ENCODE results near the gene ARHGAP44.
A peak's percentile ranks its signal among the peaks of the same experiment; 100 is the strongest.
"Not testable (repeated sequence)": the region's sequence is repeated elsewhere in the genome, so short reads cannot be mapped to it uniquely, and the experiment has no call there.

ARHGAP44 gene

GRCh38 chr17:12973496-12974004, 184.3 kb downstream of the ARHGAP44 start:
- peak overlapping the region; percentile 48 for H3K4me3 ChIP-seq (ENCODE audit: low read depth, low read length)
- ChIA-PET CTCF (interaction anchor here (1.3 kb wide), 1 partner anchor 12 kb away, joined by 5 read pairs; no protein-coding TSS in a partner anchor), POLR2A (no interaction called here)
- DNase-seq (ENCODE audit: low read depth, low spot score), result no peak
- TF ChIP-seq CTCF (IDR thresholded peaks at IDR 0.05; ENCODE audit: insufficient read depth, low read length, missing control alignments), result no peak

- H3K4me3 ChIP-seq (ENCODE audit: low read depth, low read length), result peak overlapping the region; percentile 48
- ChIA-PET POLR2A (no interaction called here), CTCF (interaction anchor here (1.3 kb wide), 1 partner anchor 12 kb away, joined by 5 read pairs; no protein-coding TSS in a partner anchor)
- DNase-seq (ENCODE audit: low read depth, low spot score), result no peak
- TF ChIP-seq CTCF (IDR thresholded peaks at IDR 0.05; ENCODE audit: insufficient read depth, low read length, missing control alignments), result no peak
These were observed 184.8 kb downstream of the ARHGAP44 start for GRCh38 chr17:12974005-12974531.

- TF ChIP-seq CTCF (IDR thresholded peaks at IDR 0.05; ENCODE audit: insufficient read depth, low read length, missing control alignments), result no peak
- ChIA-PET CTCF (no interaction called here), POLR2A (no interaction called here)
- H3K4me3 ChIP-seq (ENCODE audit: low read depth, low read length), result no peak overlapping the region
- DNase-seq (ENCODE audit: low read depth, low spot score), result no peak
These were observed 187.9 kb downstream of the ARHGAP44 start for GRCh38 chr17:12977008-12977751.

- POLR2A ChIA-PET; DNase-seq (ENCODE audit: low read depth, low spot score); CTCF ChIA-PET; H3K4me3 ChIP-seq (ENCODE audit: low read depth, low read length): not testable (repeated sequence)
These were observed 189.5 kb downstream of the ARHGAP44 start for GRCh38 chr17:12978787-12979186.

- no peak for DNase-seq (ENCODE audit: low read depth, low spot score)
- POLR2A ChIA-PET, result no interaction called here
- TF ChIP-seq CTCF (IDR thresholded peaks at IDR 0.05; ENCODE audit: insufficient read depth, low read length, missing control alignments), result no peak
- CTCF ChIA-PET, result no interaction called here
- H3K4me3 ChIP-seq (ENCODE audit: low read depth, low read length), result no peak overlapping the region
These were observed 189.9 kb downstream of the ARHGAP44 start for GRCh38 chr17:12979246-12979645.

GRCh38 chr17:12979826-12980500, 190.7 kb downstream of the ARHGAP44 start:
- no peak overlapping the region for H3K4me3 ChIP-seq (ENCODE audit: low read depth, low read length)
- no peak for TF ChIP-seq CTCF (IDR thresholded peaks at IDR 0.05; ENCODE audit: insufficient read depth, low read length, missing control alignments)
- CTCF ChIA-PET, result interaction anchor here (1.1 kb wide), 1 partner anchor 238 kb away, joined by 3 read pairs; no protein-coding TSS in a partner anchor
- no peak for DNase-seq (ENCODE audit: low read depth, low spot score)
- POLR2A ChIA-PET, result no interaction called here
